Thymus (tissue), 11 donors: ENCODE results near the gene ATP5MK. TPM values are rescaled to one million over a fixed set of nuclear protein-coding genes. Genes with fewer than 3 reads are reported as not detected.
A peak's percentile ranks its signal among the peaks of the same experiment; 100 is the strongest.

Source experiments
- DNase-seq, 9 donors: peaks; one replicate each; pipeline ENCODE4 v3.0.0-alpha.2; 2013; ENCODE audit warnings: low spot score in 9 of 9, low read depth in 6 of 9, missing footprints in 1 of 9
- H3K27ac ChIP-seq, 2 donors: one replicate each; pipeline ENCODE4 v1.5.1; 2013; ENCODE audit warnings: control low read depth in 1 of 2, low read depth in 1 of 2, low read length in 1 of 2, mild to moderate bottlenecking in 1 of 2, moderate library complexity in 1 of 2
- H3K27me3 ChIP-seq, 2 donors: one replicate each; pipeline ENCODE4 v1.5.1; 2013; ENCODE audit warnings: low read length in 1 of 2; ENCODE audit not compliant: control insufficient read depth in 2 of 2, insufficient read depth in 1 of 2
- H3K36me3 ChIP-seq, 2 donors: one replicate each; pipeline ENCODE4 v1.5.1; 2013; ENCODE audit warnings: low read length in 1 of 2, mild to moderate bottlenecking in 1 of 2, moderate library complexity in 1 of 2; ENCODE audit not compliant: control insufficient read depth in 2 of 2, insufficient read depth in 2 of 2
- H3K4me1 ChIP-seq, 2 donors: one replicate each; pipeline ENCODE4 v1.5.1; 2013; ENCODE audit warnings: low read length in 2 of 2; ENCODE audit not compliant: control insufficient read depth in 2 of 2, insufficient read depth in 2 of 2
- H3K4me3 ChIP-seq, 2 donors: one replicate each; pipeline ENCODE4 v1.5.1; 2013; ENCODE audit warnings: low read length in 2 of 2, control low read depth in 1 of 2, mild to moderate bottlenecking in 1 of 2
- H3K9me3 ChIP-seq, 2 donors: one replicate each; pipeline ENCODE4 v1.5.1; 2013; ENCODE audit warnings: low read length in 1 of 2, mild to moderate bottlenecking in 1 of 2; ENCODE audit not compliant: control insufficient read depth in 2 of 2, insufficient read depth in 1 of 2
- WGBS: extraction: QIAGEN DNeasy Blood & Tissue Kit; methylation state at CpG from one replicate; pipeline ENCODE4 v1.1.7; 2013; 5-methylcytosine and 5-hydroxymethylcytosine counted together
- polyA plus RNA-seq: library from polyadenylated mRNA; stranded (reverse); fragments of 200-250 nt; gene quantifications from one replicate; pipeline ENCODE4 v1.2.3, GENCODE V29; 2013
- total RNA-seq: library from RNA; stranded (reverse); fragments of 120-200 nt; gene quantifications from one replicate; pipeline ENCODE4 v1.2.4, GENCODE V29; 2013
- donor health status: healthy.

The ATP5MK gene
- total and polyA plus RNA-seq, 2 donors: 464 to 772 TPM

- H3K27me3 ChIP-seq: no peaks in the 10 kb centered on the region
- peaks cover 2% of the 10 kb centered on the region in 2 donors for H3K36me3 ChIP-seq
- WGBS: 73% methylated on average over 2 of the region's 2 CpGs
- H3K27ac ChIP-seq: no peak overlapping the region
- peaks cover 0 to 3% of the 10 kb centered on the region in 2 donors for H3K9me3 ChIP-seq
- peaks cover 0 to 6% of the 10 kb centered on the region in 2 donors for H3K4me1 ChIP-seq
- DNase-seq: no peak
- H3K4me3 ChIP-seq: no peak overlapping the region
Observed at GRCh38 chr10:103353281-103353680, 43.0 kb downstream of the ATP5MK start.

- H3K9me3 ChIP-seq: peaks cover 0 to 3% of the 10 kb centered on the region in 2 donors
- H3K36me3 ChIP-seq: peaks cover 6 to 17% of the 10 kb centered on the region in 2 donors
- peaks cover 0 to 6% of the 10 kb centered on the region in 2 donors for H3K4me1 ChIP-seq
- WGBS: under 1% methylated on average over 82 of the region's 82 CpGs
- H3K27me3 ChIP-seq: no peaks in the 10 kb centered on the region
- peak within 1 kb of the TSS; percentile 74 to 83 for H3K4me3 ChIP-seq
- peak within 1 kb of the TSS; percentile 43 to 86 for H3K27ac ChIP-seq
- peak in 7 of 9 donors; percentile 58 to 85 (median 67) for DNase-seq
Observed at GRCh38 chr10:103350517-103351260, 45.6 kb downstream of the ATP5MK start, which contains the start of gene PCGF6. TSS of gene PCGF6 (minus strand) at chr10:103351140. CDS start at chr10:103351066, 74 bp downstream.

DNA sequence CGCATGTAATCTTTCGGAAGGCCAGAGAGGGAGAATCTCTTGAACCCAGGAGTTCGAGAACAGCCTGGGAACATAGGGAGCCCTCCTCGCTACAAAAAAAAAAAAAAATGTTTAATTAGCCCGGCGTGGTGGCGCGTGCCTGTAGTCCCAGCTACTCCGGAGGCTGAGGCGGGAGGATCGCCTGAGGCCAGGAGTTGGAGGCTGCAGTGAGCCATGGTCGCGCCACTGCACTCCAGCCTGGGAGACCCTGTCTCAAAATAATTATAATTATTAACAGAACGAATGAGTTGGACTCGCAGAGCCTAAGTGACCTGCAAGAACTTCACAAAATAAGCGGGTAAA, 46.1 kb downstream of the ATP5MK start:
- DNase-seq: no peak
- peaks cover 0 to 6% of the 10 kb centered on the region in 2 donors for H3K4me1 ChIP-seq
- H3K4me3 ChIP-seq: peak overlapping the region; percentile 74 to 83
- no peak overlapping the region for H3K27ac ChIP-seq
- peaks cover 12 to 23% of the 10 kb centered on the region in 2 donors for H3K36me3 ChIP-seq
- H3K9me3 ChIP-seq: peaks cover 0 to 3% of the 10 kb centered on the region in 2 donors
- no peaks in the 10 kb centered on the region for H3K27me3 ChIP-seq
- WGBS: 68% methylated on average over 16 of the region's 16 CpGs

Other genes starting within 250 kb of the ATP5MK start
- 68.5 TPM for gene NT5C2, start 203.2 kb downstream of the ATP5MK start, total RNA-seq
- 85.2 TPM for gene NT5C2, start 203.2 kb downstream of the ATP5MK start, polyA plus RNA-seq
- gene RPEL1, start 150.6 kb downstream of the ATP5MK start, total RNA-seq: 0.05 TPM
- gene RPEL1, start 150.6 kb downstream of the ATP5MK start, polyA plus RNA-seq: 0.02 TPM
- gene INA, start 119.3 kb downstream of the ATP5MK start, total RNA-seq: 0.94 TPM
- 0.98 TPM for gene INA, start 119.3 kb downstream of the ATP5MK start, polyA plus RNA-seq
- gene PCGF6, start 45.3 kb downstream of the ATP5MK start, total RNA-seq: 9.1 TPM
- gene PCGF6, start 45.3 kb downstream of the ATP5MK start, polyA plus RNA-seq: 12.6 TPM
- gene TAF5, start 28.5 kb downstream of the ATP5MK start, total RNA-seq: 9.4 TPM
- gene TAF5, start 28.5 kb downstream of the ATP5MK start, polyA plus RNA-seq: 5.1 TPM
- gene PDCD11, start 151 bp upstream of the ATP5MK start, total RNA-seq: 28.0 TPM
- 20.4 TPM for gene PDCD11, start 151 bp upstream of the ATP5MK start, polyA plus RNA-seq
- gene CALHM2, start 55.9 kb upstream of the ATP5MK start, total RNA-seq: 3.6 TPM
- 13.8 TPM for gene CALHM2, start 55.9 kb upstream of the ATP5MK start, polyA plus RNA-seq
- 0.09 TPM for gene CALHM1, start 62.4 kb upstream of the ATP5MK start, total RNA-seq
- gene CALHM1, start 62.4 kb upstream of the ATP5MK start, polyA plus RNA-seq: 0.05 TPM
- 0.09 TPM for gene CALHM3, start 82.8 kb upstream of the ATP5MK start, total RNA-seq
- 0.32 TPM for gene CALHM3, start 82.8 kb upstream of the ATP5MK start, polyA plus RNA-seq
- 1.6 TPM for gene NEURL1, start 97.2 kb upstream of the ATP5MK start, total RNA-seq
- 3.0 TPM for gene NEURL1, start 97.2 kb upstream of the ATP5MK start, polyA plus RNA-seq